GM18526 (cell line): ENCODE results near the gene YAP1.

Experiments used
- POLR2A ChIP-seq: IDR thresholded peaks from 3 replicates; pipeline ENCODE4 v1.6.1; 2011; ENCODE audit not compliant: insufficient read length; ENCODE audit errors: extremely low read depth

Gene YAP1

DNA sequence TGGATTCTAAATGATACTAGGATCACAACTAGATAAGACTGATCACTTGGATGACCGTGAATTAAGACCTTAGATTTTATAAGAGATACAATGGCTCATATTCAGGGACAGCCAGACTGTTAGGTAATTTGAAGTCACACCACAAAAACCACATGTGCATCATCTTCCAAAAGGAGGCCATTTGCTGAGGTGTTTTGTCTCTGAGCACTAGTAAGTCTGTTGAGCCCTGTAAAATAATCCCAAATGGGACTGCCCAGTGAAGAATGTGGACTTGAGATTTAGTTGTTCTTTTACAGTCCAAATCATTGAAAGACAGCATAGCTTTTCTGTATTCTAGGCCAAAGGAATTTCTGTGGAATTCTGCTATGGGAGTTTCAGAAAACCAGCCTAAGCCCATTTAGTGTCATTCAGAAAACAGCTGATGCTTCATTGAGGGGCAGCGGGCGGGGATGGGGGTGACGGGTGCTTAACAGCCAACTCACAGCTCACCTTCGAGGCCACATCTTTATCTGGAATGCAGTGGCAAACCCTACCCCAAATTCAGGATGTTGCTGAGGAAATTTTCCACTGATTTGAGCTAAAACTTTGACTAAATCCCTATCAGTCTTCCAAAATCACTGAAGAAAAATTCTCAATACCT, 127.0 kb downstream of the YAP1 start:
- no peak for TF ChIP-seq POLR2A

DNA sequence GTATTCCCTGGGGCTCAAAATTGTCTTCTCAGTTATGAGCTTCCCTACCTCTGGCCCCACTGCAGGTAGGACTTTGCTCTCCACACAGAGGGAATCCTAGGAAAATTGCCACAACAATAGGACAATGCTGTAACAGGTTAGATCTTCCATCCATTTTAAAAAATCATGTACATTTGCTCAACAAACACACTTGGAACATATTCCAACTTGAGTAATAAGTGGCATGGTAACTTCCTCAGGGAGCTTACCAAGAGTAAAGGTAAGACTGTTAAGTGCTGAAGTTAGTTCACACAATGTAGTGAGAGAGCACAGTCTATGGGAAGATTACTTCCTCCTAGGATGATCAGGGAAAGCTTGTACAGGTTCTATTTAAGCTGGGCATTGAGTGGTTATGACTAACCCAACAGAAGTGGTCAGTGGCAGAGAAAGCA, 128.2 kb downstream of the YAP1 start:
- TF ChIP-seq POLR2A, result no peak

DNA sequence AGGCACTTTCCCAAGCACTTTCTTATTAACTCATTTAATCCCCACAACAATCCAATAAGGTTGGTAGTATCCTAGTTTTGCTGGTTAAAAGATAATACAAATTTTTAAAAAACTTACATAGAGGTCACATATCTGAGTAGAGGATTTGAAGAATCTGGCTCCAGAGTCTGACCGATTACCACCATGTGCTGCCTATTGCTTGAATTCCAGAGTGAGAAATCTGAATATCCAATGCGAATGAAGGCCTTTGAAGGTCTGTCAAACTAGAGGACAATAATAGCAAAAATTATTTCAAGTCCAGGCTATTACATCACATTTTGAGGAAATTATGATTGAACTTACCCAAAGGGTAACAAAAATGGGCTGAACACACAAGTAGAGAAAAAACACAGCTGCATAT, 129.2 kb downstream of the YAP1 start:
- TF ChIP-seq POLR2A, result no peak

DNA sequence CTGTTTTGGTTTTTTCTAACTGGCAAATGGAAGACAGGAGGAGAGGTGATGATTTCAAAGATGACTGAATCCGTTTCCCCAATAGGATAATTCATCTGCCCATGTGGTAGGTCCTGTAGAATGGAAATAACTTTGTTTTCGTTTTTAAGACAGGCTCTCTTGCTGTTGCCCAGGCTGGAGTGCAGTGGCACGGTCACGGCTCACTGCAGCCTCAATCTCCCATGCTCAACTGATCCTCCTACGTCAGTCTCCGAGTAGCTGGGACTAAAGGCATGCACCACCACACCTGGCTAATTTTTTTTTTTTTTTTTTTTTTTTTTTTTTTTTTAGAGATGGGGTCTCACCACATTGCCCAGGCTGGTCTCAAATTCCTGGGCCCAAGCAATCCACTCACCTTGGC, 129.7 kb downstream of the YAP1 start:
- no peak for TF ChIP-seq POLR2A

DNA sequence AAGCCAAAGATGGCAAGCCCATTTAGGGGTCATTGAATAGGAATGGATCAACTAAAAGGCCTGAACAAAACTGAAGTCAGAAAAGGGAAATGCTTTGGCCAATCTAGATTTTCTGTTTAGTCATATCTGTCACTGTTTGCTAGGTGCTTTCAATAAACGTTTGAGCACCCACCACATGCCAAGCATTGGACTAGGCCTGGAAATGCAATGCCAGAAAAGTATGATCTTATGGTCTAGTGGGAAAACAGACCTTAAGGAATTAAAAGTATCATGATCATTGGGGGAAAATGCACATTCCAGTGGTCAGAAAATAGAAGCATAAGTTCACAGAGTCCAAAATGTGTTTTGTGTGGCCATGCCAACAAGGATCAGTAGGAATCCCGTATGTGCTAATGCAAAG, 130.3 kb downstream of the YAP1 start:
- TF ChIP-seq POLR2A, result no peak

DNA sequence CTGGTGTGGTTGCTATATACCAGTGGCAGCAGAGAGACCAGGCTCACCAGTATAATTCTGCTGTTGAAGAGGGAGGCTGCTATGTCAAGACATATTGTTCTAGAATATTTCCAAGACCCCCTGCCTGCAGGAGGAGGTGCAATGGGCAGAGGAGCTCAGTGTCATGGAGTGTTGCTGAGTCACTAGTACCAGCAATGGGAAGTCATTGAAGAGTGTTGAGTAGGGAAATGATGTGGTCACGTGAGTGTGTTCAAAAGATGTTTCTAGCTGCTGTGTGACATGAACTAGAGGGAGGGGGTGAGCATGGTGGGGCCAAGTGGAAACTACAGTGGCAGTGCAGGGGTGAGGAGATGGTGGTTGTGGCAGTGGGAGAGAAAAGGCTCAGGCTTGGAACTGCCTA, 130.8 kb downstream of the YAP1 start:
- no peak for TF ChIP-seq POLR2A

DNA sequence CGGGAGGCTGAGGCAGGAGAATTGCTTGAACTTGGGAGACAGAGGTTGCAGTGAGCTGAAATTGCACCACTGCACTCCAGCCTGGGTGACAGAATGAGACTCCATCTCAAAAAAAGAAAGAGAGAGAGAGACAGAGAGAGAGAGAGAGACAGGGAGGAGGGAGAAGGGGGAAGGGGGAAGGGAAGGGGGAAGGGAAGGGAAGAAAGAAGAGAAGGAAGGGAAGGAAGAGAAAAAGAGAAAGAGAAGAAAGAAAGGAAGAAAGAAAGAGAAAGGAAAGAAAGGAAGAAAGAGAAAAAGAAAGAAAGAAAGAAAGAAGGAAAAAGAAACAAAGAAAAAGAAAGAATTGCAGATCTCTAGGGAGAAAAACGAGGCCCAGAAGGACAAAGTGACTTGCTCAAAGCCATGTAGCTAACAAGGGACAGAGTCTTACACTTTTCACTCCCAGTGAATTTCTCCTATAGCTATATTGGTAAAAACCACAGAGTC, 133.2 kb downstream of the YAP1 start:
- TF ChIP-seq POLR2A, result no peak

DNA sequence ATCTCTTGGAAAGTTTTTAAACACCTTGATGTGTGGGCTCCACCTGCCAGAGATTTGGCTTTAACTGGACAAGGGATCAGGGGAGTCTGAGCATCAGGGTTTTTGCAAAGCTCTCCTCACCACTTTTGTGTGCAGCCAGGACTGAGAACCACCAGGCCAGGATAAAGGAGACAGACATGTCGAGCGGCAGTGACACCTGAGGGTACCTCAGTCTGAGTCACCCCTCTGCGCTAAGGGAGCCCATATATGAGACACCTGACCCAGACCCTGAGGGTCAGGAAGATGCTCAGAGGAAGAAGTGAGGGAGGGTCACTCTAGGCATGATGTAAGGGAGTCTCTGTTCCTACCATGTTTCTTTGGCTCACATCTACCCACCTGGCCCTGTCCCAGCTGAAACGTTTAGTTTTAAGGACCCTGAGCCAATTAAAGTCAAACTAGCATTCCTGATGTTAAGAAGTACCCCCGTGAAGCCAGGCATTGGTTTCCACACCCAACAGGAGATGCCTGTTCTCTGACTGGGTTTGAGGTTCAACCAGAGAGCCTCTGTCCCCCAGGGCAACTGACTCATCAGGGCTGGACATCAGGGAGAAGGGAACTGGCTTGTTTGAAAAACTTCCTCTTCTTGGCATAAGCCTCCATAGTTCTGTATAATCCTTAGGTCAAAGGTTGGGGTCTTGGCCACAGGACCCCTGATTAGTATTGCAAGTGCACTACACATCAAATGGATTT, 134.6 kb downstream of the YAP1 start:
- TF ChIP-seq POLR2A, result no peak

DNA sequence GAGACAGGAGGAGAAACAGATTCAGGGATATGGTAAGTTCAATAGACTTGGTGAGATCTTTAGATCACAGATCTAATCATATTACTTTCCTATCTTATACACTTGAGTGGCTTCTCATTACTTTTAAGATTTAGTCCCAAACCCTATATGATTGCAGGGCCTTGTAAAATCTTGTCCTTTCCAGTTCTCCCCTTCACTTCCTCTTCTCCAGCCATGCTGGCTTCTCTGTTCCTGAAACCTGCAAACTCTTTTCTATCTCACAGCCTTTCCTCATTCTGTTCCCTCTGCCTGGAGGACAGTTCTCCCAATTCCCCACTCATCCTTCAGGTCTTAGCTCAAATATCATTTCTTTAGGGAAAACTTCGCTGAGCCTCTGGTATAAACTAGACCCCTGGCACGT, 141.2 kb downstream of the YAP1 start:
- TF ChIP-seq POLR2A, result no peak

DNA sequence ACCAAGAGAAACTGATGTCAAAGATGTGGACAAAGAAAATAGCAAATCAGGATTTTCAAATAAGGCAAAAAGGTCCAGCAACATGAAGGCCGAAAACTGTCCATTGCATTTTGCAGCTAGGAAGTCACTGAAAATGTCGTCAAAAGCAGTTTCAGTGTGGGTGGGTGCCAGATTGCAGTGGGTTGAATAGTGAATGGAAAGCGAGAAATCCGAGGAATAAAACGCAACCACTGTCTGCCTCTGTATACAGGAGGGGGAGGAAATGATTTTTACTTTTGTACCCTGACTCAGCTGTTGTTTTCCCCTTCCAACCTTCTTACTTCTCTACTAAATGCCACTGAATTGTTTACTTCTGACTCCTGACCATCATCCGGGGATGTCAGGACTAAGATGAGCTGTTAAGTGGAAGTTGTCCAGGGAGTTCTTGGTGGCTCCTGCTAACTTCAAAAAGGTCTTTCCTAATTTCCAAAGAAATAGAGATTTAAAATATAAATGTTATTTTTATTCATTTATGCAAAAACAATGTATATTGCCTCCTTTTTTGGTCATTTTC, 142.2 kb downstream of the YAP1 start:
- TF ChIP-seq POLR2A, result no peak

DNA sequence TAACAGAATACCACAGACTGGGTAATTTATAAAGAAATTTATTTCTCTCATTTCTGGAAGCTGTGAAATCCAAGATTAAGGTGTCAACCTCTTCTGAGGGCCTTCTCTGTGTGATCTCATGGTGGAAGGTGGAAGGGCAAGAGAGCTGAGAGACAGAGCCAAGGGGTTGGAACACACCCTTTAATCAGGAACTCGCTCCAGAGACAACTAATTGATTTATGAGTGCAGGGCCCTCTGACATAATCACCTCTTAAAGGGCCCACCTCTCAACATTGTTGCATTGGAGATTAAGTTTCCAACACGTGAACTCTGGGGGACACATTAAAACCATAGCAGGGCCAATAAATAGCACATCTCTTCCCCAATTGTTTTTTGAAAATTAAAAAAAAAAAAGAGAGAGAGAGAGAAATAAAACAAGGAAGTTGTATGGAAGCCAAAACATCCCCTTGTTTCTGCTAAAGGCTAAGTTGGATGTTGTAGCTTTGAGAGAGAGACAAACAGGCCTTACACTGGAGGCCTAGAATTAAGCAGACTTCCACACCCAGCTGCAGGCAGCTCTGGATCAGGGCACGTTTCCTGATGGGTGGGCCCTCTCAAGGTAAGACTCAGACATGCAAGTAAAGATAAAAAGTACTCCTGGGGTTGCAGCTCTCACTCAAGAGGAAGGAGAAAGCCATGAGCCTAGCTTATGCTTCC, 142.9 kb downstream of the YAP1 start:
- TF ChIP-seq POLR2A, result no peak

DNA sequence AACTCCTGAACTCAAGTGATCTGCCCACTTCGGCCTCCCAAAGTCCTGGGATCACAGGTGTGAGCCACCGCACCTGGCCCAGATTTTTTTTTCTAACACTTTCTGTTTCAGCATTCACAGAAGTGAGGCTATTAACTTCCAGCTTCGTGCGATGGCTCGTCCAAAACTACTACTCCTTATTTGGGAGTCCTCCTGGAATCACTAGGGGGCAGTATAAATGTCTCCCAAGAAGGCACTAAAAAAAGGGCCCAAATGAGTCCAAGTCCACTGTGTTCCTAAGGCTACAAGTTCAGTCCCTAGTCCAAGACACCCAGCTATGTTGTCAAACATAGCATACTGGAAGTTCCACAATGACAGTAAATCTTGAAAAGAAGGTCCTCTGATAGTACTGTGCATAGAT, 143.8 kb downstream of the YAP1 start:
- TF ChIP-seq POLR2A, result no peak

DNA sequence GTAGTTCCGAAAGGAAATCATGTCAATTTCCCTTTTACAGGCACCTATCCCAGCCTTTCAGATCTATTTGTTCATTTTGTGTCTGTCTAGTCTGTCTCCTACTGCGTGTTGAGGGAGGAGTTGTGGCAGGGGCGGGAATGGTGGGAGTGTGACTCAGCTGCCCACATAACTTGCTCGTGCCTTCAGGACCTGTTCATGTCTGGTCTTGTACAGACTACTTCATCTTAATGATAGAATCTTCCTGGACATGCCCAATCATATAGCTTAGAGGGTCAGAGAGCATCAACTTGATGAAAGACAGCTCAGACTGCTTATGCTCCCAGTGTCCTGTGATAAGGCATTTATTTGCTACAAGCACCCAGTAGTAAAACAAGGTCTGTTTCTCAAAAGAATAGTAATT, 146.0 kb downstream of the YAP1 start:
- TF ChIP-seq POLR2A, result no peak

DNA sequence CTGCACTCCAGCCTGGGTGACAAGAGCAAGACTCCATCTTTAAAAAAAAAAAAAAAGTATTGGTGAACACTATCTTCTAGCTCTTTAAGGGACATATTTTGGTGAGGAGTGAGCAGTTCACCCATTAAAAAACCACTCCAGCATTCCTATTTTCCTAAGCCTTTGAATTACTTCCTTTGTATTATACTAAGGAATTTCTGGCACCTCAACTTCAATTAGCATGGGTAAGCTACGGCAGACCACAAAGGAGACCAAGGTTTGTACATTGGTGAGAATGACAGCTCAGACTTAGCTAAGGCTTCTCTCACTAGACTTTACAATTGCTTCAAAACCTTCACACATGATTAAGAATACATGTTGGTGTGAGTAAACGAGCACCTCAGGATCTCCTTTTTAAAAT, 150.0 kb downstream of the YAP1 start:
- TF ChIP-seq POLR2A, result no peak

DNA sequence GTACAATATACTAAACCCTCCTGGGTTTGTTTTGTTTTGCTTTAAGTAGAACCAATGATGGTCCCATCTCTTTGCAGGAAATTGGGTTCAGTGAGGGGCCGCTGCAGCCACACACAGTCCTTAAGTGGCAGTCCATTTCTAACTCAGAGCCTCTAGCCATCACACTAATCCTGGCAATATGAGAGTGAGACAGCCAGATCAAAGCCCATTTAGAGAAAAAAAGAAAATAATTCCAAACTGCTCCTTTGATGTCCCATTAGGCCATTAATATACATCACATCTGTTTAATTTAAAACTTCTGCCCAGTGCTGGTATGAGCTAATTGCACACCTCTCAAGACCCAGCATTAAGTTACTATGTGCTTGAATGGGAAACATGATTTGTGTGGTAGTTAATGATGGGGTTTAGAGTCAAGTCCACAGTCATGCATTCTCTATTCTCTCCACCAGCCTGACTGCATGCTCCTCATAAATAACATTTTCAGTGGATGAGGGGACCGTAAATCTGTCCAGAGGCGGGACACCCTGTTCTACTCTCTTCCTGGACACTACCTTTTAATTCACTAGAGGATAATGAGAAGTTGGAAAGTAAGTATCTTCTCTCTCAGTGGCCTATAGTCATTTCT, 153.2 kb downstream of the YAP1 start:
- TF ChIP-seq POLR2A, result no peak
